ENCODE measurements around the gene PLCB1. TPM values are rescaled to one million over a fixed set of nuclear protein-coding genes. Genes with fewer than 3 reads are reported as not detected.

The PLCB1 gene
- total RNA-seq, 1 donor from 2014 or later = 10.7 TPM

- peaks cover 13% of the 10 kb centered on the region for H3K4me1 Mint-ChIP-seq (ENCODE audit: low read depth, unreplicated experiment)
- Histone ChIP-seq H3K27me3 (ENCODE audit: insufficient read depth, low read length) (no peaks in the 10 kb centered on the region), H3K27ac (ENCODE audit: low read depth, low read length) (no peak overlapping the region), H3K4me1 (ENCODE audit: insufficient read depth, low read length) (no peaks in the 10 kb centered on the region), H3K79me2 (ENCODE audit: insufficient read depth, low read length) (no peaks in the 10 kb centered on the region), H3K36me3 (ENCODE audit: insufficient read depth, low read length) (no peaks in the 10 kb centered on the region), H3K9ac (ENCODE audit: low read length) (no peak overlapping the region), H2AFZ (ENCODE audit: low read depth, low read length) (no peak overlapping the region), H3K4me3 (ENCODE audit: insufficient read depth, low read depth, low read length) (no peak overlapping the region), H4K20me1 (ENCODE audit: insufficient read depth, low read length) (no peaks in the 10 kb centered on the region), H3K4me2 (ENCODE audit: low read length) (no peak overlapping the region), H3K9me3 (ENCODE audit: insufficient read depth, low read depth, low read length) (no peaks in the 10 kb centered on the region)
- no peak overlapping the region for H3K4me3 Mint-ChIP-seq (ENCODE audit: unreplicated experiment)
- TF ChIP-seq, protein P1, sequence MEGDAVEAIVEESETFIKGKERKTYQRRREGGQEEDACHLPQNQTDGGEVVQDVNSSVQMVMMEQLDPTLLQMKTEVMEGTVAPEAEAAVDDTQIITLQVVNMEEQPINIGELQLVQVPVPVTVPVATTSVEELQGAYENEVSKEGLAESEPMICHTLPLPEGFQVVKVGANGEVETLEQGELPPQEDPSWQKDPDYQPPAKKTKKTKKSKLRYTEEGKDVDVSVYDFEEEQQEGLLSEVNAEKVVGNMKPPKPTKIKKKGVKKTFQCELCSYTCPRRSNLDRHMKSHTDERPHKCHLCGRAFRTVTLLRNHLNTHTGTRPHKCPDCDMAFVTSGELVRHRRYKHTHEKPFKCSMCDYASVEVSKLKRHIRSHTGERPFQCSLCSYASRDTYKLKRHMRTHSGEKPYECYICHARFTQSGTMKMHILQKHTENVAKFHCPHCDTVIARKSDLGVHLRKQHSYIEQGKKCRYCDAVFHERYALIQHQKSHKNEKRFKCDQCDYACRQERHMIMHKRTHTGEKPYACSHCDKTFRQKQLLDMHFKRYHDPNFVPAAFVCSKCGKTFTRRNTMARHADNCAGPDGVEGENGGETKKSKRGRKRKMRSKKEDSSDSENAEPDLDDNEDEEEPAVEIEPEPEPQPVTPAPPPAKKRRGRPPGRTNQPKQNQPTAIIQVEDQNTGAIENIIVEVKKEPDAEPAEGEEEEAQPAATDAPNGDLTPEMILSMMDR (IDR thresholded peaks at IDR 0.05; ENCODE audit: insufficient read depth, low read depth, low read length) = no peak
- no peak for TF ChIP-seq EZH2 (IDR thresholded peaks at IDR 0.05; ENCODE audit: insufficient read depth, low read length)
- H3K36me3 Mint-ChIP-seq (ENCODE audit: low read depth, unreplicated experiment) = no peaks in the 10 kb centered on the region
- no peak for FAIRE-seq
- no peaks in the 10 kb centered on the region for H3K27me3 Mint-ChIP-seq (ENCODE audit: low read depth, unreplicated experiment)
- H3K9me3 Mint-ChIP-seq (ENCODE audit: unreplicated experiment) = no peaks in the 10 kb centered on the region
- no peak overlapping the region for H3K27ac Mint-ChIP-seq (ENCODE audit: unreplicated experiment)
- no peak for DNase-seq (ENCODE audit: low read depth)
Observed at GRCh38 chr20:8242827-8243724, 111.0 kb downstream of the PLCB1 start.

- TF ChIP-seq, protein P1 (IDR thresholded peaks at IDR 0.05; ENCODE audit: insufficient read depth, low read depth, low read length) = no peak
- no peak for TF ChIP-seq EZH2 (IDR thresholded peaks at IDR 0.05; ENCODE audit: insufficient read depth, low read length)
- Histone ChIP-seq H3K36me3 (ENCODE audit: insufficient read depth, low read length) (no peaks in the 10 kb centered on the region), H3K9ac (ENCODE audit: low read length) (no peak overlapping the region), H3K9me3 (ENCODE audit: insufficient read depth, low read depth, low read length) (no peaks in the 10 kb centered on the region), H4K20me1 (ENCODE audit: insufficient read depth, low read length) (no peaks in the 10 kb centered on the region), H3K4me2 (ENCODE audit: low read length) (no peak overlapping the region), H2AFZ (ENCODE audit: low read depth, low read length) (no peak overlapping the region), H3K27me3 (ENCODE audit: insufficient read depth, low read length) (no peaks in the 10 kb centered on the region), H3K4me1 (ENCODE audit: insufficient read depth, low read length) (no peaks in the 10 kb centered on the region), H3K4me3 (ENCODE audit: insufficient read depth, low read depth, low read length) (no peak overlapping the region), H3K27ac (ENCODE audit: low read depth, low read length) (no peak overlapping the region), H3K79me2 (ENCODE audit: insufficient read depth, low read length) (no peaks in the 10 kb centered on the region)
- Mint-ChIP-seq H3K27me3 (ENCODE audit: low read depth, unreplicated experiment) (no peaks in the 10 kb centered on the region), H3K4me1 (ENCODE audit: low read depth, unreplicated experiment) (peaks cover 13% of the 10 kb centered on the region), H3K36me3 (ENCODE audit: low read depth, unreplicated experiment) (no peaks in the 10 kb centered on the region), H3K4me3 (ENCODE audit: unreplicated experiment) (no peak overlapping the region), H3K9me3 (ENCODE audit: unreplicated experiment) (no peaks in the 10 kb centered on the region), H3K27ac (ENCODE audit: unreplicated experiment) (no peak overlapping the region)
- FAIRE-seq = peak; percentile 72
- peak; percentile 35 for DNase-seq (ENCODE audit: low read depth)
Observed at GRCh38 chr20:8244637-8245036, 112.6 kb downstream of the PLCB1 start.

GRCh38 chr20:8246153-8246552 lies 114.1 kb downstream of the PLCB1 start:
- Histone ChIP-seq H3K79me2 (ENCODE audit: insufficient read depth, low read length) (no peaks in the 10 kb centered on the region), H3K9ac (ENCODE audit: low read length) (no peak overlapping the region), H3K4me2 (ENCODE audit: low read length) (no peak overlapping the region), H4K20me1 (ENCODE audit: insufficient read depth, low read length) (no peaks in the 10 kb centered on the region), H2AFZ (ENCODE audit: low read depth, low read length) (no peak overlapping the region), H3K27me3 (ENCODE audit: insufficient read depth, low read length) (no peaks in the 10 kb centered on the region), H3K9me3 (ENCODE audit: insufficient read depth, low read depth, low read length) (no peaks in the 10 kb centered on the region), H3K36me3 (ENCODE audit: insufficient read depth, low read length) (no peaks in the 10 kb centered on the region), H3K4me1 (ENCODE audit: insufficient read depth, low read length) (no peaks in the 10 kb centered on the region), H3K4me3 (ENCODE audit: insufficient read depth, low read depth, low read length) (no peak overlapping the region), H3K27ac (ENCODE audit: low read depth, low read length) (no peak overlapping the region)
- Mint-ChIP-seq H3K27me3 (ENCODE audit: low read depth, unreplicated experiment) (no peaks in the 10 kb centered on the region), H3K36me3 (ENCODE audit: low read depth, unreplicated experiment) (no peaks in the 10 kb centered on the region), H3K4me3 (ENCODE audit: unreplicated experiment) (no peak overlapping the region), H3K27ac (ENCODE audit: unreplicated experiment) (peak overlapping the region; percentile 21), H3K4me1 (ENCODE audit: low read depth, unreplicated experiment) (peaks cover 16% of the 10 kb centered on the region), H3K9me3 (ENCODE audit: unreplicated experiment) (no peaks in the 10 kb centered on the region)
- FAIRE-seq = no peak
- TF ChIP-seq, protein P1 (IDR thresholded peaks at IDR 0.05; ENCODE audit: insufficient read depth, low read depth, low read length) = no peak
- TF ChIP-seq EZH2 (IDR thresholded peaks at IDR 0.05; ENCODE audit: insufficient read depth, low read length) = no peak
- DNase-seq (ENCODE audit: low read depth) = no peak

Data from astrocyte (in vitro differentiated cells and primary cell).